Measurements from ENCODE around the gene SEC31B. TPM values are rescaled to one million over a fixed set of nuclear protein-coding genes. Genes with fewer than 3 reads are reported as not detected.
A peak's percentile ranks its signal among the peaks of the same experiment; 100 is the strongest.

The SEC31B gene
- total RNA-seq, 4 donors from 2014 or later, result 5.0 to 9.4 (median 8.3) TPM

DNA sequence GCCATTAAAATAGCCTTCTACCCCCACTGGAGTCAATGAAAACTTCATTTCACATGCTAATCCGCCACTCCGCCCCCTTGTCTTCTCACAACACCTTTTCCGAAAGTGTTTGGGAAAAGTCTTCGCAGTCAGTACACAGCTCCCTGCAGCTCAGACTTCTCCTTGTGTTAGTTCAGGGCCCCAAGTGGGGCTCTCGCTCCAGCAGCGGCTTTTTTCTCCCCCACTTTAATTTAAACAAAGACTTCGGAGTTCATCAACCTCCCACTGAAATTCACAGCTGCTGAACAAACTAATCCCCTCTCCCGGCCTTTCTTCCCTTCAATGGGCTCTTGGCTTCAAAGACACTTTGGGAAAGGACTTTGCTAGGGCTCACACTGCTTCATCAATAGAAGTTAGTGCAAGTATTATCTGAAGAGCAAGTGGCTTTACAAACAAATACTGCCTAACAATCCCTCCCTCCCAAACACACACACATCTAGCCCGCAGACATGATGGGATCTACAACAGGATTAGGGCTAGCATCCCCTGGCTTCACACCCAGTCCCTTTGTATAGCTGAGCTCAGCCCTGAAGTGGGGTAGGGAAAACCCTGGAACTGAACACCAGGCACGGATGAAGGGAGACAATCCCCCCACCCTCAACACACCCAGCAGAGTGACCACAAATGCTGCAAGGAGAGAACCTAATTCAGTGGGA, 33.7 kb downstream of the SEC31B start:
- ATAC-seq (ENCODE audit: low FRiP score) (no peak), DNase-seq (ENCODE audit: low spot score) (no peak)
- no peak for TF ChIP-seq CTCF (IDR thresholded peaks at IDR 0.05)

DNA sequence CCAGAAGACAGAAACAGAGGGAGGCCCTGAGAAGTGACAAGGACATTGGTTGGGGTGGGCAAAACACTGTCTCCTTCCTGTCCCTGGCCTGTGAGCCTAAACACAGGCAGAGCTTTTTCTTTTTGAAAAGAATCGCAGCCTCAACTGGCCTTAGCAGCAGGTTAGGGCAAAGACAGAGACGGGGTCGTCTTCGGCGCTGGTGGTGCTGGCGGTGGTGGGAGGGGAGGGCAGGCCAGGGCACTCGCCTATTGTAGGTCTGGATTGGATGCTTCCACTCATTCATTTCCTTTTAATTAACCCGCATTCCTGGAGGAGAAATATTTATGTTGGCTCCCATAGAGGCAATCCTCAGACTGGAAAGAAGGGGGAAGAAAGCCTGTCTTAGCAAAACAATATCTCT, 34.3 kb downstream of the SEC31B start:
- DNase-seq (ENCODE audit: low spot score), result no peak
- no peak for ATAC-seq (ENCODE audit: low FRiP score)
- TF ChIP-seq CTCF (IDR thresholded peaks at IDR 0.05), result no peak

DNA sequence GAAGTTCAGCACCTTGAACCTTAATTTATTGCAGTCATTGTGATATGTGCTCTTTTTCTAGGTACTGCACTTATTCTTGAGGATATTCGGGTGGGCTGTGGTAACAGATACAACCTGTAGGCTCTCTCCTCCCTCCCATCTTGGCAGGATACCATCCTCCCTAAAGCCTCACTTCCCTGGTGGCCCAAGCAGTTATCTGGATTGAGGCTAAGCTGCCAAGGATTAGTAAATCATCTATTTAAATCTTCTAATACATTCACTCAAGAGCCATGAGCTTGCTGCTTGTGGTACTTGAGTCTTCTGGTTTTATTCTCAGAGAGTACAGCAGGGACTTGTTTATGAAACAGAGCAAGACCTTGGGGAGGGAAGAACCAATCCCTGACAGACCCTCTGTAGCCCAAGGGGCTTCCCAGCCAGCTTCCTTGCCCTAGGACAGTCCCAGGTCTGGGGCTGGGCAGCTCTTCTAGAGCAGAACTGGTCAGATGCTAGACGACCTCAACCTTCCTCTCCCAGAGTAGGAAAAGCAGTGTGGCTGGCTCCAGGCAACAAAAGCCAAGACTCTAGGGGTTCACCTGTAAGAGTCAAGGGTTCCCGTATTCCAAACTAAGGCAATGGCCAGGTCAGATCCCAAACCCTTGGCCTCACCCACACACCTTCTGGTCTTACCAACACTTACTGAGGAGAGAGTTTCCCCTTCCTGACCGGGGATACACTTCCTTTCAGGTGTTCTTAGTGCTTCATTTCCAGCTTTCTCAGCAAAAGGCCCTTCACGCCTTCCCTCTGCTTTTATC, 35.6 kb downstream of the SEC31B start:
- no peak for ATAC-seq (ENCODE audit: low FRiP score)
- no peak for DNase-seq (ENCODE audit: low spot score)
- no peak for TF ChIP-seq CTCF (IDR thresholded peaks at IDR 0.05)

GRCh38 chr10:100482834-100483185, 36.9 kb downstream of the SEC31B start:
- ATAC-seq (ENCODE audit: low FRiP score), result no peak
- DNase-seq (ENCODE audit: low spot score), result no peak
- no peak for TF ChIP-seq CTCF (IDR thresholded peaks at IDR 0.05)

- peak; percentile 81 for ATAC-seq (ENCODE audit: low FRiP score)
- DNase-seq (ENCODE audit: low spot score), result no peak
These were observed 37.4 kb downstream of the SEC31B start for GRCh38 chr10:100482181-100482833.

DNA sequence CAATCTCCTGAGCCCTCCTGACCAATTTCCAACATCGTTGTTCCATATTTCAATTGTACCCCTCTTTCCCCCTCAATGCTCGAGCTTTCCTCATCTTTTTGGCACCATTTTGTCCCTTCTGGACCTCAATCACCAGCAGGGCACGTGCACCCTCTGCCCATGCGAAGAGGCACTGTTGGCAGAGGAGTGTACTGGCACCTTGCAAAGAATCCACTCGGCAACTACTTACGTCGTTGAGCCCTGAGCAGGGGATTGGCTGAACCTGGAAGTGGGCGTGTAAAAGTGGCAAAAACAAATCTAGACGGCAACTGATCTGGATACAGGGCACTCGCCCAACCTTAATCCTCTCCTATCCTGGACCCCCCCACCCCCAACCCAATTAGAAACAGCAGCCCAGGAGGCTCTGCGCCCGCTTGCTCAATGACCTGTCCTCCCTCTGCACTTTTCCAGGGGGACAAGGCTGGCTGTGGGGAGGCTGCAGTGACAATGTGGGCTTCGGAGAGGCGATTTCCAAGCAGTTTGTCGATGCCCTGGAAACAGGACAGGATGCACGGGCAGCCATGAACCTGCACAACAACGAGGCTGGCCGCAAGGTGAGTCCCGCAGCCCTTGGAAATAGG, 38.1 kb downstream of the SEC31B start:
- TF ChIP-seq CTCF (IDR thresholded peaks at IDR 0.05), result no peak
- peak; percentile 88 for DNase-seq (ENCODE audit: low spot score)
- ATAC-seq (ENCODE audit: low FRiP score), result peak; percentile 92

More at GRCh38 chr10:100482181-100482833, 37.4 kb downstream of the SEC31B start:
- peak in 1 of 3 donors; percentile 18 for TF ChIP-seq CTCF (IDR thresholded peaks at IDR 0.05)
